NCI-H2081 (cell line): Measurements from ENCODE around the gene OBP2A.
"Not testable (repeated sequence)": the region's sequence is repeated elsewhere in the genome, so short reads cannot be mapped to it uniquely, and the experiment has no call there.

ENCODE experiments used
- DNase-seq, 2 experiments: peaks; one replicate each; lab custom pipeline; 2025; lab: John Stamatoyannopoulos, UW

OBP2A gene

DNA sequence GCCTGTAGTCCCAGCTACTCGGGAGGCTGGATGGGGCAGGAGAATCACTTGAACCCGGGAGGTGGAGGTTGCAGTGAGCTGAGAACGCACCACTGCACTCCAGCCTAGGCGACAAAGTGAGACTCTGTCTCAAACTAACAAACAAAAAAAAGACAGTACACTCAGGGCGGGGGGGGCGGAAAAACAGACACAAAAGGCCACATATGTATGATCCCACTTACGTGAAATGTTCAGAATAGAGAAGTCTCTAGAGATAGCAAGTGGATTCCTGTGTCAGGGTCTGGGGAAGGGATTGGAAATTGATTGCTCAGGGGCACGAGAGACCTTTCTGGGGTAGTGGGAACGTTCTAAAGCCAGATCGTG is 33.7 kb upstream of the OBP2A start:
- DNase-seq = no peak

DNA sequence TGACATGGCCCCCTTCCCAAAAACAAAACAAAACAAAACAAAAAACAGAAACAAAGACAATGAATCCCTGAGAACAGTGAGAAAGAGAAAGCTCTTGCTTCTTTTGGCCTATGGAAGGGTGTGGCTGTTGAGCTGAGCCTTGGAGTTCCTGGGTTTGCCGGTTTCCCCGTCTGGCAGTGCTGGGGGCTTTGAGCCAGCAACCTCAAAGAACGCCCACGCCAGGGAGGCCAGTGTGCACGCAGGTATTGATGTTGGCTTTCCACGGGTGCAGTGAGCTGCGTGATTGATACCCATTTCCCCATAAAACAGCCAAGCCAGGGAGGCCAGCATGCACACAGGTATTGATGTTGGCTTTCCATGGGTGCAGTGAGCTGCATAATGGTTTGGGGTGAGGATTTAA is 33.0 kb upstream of the OBP2A start:
- DNase-seq = no peak

DNA sequence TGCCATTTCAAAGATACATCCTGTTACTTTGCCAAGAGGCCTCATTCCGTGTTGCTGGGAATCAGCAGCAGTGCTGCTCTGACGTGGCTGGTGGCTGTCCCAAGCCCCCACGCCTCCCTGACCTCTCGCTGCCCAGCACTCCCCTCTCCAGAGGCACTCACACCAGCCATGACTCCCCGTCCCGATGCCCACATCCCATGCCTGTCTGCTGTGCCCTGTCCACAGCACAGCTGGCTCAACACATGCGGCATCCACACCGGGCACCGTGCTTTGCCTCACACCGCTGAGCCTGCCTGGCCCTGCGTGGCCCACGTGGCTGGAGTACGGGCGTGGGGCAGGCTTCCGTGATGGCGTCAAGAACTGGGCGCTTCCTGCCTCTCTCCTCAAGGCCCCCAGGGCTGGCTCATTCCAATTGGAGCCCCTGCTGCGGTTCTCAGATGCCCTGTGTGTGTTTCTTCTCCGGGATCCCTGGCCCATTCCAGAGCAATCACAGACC is 32.5 kb upstream of the OBP2A start:
- no peak for DNase-seq

DNA sequence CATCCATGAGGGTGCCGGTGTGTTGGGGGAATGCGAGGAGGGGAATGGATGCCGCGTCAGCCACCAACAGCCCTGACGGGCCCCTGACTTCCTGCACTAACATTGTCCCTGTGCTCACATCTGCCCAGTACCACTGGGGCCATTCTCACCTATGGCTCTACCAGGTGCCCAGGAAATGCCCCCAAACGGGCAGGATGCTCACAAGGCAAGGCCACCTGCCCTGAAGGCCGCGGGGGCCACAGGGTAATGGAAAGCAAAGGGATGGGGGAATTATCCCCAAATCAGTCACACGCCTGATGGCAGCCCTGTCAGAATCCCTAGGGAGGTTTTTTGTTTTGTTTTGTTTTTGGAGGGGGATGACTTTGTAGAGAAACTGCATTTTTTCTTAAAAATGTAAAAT is 32.0 kb upstream of the OBP2A start:
- DNase-seq = not testable (repeated sequence)

DNA sequence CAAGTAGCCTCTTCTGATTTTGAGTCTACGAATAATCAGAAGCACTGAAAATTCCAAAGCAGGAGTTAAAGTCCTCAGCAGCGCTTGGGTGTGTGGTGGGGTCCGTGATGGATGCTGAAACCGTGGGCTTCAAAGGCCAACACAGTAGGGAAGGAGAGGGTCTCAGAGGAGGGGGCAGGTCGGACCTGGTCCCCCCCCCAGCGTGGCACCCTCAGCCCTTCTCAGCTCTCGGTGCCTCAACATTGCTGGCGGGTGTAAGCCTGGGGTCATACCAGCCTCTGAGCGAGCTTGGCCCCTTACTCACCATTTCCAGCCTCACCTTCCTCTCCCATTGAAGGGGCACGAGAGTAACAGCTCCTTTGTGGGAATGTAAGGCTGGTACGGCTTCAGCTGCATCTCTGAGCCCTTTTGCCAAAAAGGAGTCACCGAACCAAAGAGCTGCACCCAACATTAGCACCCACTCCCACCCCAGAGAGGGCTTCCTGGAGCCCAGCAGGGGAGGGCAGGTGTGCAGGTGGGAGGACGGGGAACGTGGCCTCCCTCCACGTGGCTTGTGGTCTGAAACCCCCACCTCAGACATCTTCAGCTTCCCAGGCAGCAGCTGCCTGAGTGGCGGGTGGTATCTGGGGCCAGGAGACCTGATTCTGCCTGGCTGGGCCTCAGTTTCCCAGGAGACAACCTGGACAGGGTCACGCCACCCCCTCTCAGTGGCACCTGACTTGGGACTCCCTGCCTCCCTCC is 31.4 kb upstream of the OBP2A start:
- DNase-seq = no peak

DNA sequence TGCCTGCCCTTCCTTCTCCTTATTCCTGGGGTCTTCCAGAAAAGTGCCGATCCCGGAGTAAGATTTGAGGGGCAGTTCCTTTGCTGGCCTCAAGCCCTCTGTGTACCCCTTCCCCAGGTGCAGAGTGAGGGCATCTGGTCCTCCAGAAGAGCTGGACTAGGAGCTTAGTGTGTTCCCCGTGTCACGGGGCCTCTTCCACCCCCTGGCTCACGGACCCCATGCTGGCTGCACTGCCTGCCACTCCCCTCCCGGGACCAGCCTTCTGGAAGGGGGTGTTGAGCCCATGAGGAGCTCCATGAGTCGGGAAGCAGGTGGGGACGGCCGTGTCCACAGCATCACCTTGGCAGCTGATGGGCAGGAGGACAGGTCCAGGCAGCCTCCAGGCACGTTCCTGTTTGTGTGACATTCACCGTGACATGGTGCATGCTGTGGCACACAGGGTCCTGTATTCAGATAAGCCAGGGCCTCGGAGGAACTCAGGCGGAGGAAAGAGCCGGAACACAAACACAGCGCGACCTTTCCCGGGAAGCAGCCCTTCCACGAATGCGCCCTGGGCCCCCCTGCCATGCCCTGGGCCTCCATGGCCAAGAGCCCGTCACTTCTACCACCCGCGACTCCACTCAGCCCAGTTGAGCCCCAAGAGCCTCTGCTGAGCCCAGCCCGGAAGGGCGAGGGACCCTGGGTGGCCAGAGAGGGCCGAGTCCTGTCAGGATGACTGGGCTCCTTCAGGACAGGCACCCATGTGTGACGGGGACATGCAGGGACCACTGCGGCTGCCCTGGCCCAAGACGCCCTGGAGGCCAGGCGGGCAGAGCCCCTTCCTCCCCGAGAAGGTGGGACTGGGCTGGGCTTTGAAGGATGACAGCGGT is 30.6 kb upstream of the OBP2A start:
- DNase-seq = no peak

DNA sequence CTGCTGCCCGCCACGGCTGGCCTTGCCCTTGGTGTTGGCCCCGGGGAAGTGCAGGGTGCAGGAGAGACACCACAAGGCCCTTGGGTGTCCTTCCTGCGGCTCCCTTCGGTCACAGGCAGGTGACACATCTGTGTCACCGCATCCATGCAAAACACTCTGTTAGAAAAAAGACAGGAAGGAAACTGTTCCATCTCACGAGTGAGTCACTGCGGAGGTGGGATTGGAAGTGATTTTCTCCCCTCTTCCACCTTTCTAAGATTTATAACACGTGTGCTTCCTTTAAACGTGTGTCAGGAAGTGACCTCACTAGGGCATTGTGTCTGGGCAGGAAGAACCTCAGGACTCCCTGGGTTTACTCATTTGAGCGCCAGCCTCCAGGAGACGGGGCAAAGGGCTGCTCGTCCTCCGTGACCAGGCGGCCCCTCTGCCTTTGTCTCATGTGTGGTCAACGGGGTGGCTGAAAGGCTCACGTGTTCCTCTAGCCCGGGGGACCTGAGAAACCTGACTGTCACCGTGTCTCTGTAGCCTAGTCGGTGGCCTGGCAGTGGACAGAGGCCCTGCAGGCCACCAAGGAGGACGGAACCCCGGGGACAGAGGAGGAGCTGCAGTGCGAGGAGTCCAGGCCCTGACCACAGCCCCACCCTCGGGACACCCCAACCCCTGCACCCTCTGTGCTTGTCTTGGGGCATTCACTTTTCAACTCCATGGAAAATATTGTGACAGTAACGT is 29.6 kb upstream of the OBP2A start:
- DNase-seq = no peak

DNA sequence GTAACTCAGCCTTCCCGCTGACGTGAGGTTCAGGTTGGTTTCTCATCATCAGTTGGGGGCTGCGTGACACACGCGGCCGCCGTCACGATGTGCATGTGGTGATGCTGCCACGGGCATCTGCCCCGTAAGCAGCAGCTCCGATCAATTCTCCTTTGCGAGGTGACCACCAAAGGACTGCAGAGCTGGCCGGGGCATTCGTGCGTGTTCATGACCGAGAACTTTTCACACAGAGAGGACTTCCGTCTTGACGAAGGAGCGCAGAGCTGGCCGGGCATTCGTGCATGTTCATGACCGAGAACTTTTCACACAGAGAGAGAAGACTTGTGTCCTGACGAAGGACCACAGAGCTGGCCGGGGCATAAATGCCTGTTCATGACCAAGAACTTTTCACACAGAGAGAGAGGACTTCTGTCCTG is 28.5 kb upstream of the OBP2A start:
- no peak for DNase-seq

DNA sequence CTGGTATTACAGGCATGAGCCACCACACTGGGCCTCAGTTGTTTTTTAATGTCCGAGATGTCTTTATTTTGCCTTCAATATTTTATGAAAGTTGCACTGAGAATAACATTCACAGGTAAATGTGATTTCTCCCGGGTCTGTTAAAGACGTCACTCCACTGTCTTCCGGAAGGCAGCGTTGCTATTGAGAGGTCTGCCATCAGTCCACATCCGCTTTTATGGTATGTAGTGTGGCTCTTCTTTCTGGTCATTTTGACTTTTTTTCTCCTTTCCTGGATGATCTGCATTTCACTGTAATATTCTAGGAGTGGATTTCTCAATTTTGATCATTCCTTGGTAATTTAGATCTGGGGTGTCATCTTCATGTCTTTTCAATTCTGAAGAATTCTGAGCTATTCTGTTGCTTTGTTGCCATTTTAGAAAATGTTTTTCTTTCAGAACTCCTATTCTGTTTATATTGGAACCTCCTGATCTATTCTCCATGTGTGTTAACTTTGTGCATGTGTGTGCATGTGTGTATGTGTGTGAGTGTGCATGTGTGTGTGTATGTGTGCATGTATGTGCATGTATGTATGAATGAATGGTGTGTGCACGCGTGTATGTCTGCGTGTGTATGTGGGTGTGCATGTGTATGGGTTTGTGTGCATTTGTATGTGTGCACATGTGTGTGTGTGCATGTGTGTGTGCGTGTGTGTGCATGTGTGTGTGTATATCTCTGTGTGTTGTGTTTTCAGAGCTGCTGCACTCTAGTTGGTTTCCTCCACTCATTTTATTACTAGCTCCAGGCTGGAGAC is 26.6 kb upstream of the OBP2A start:
- DNase-seq = no peak

DNA sequence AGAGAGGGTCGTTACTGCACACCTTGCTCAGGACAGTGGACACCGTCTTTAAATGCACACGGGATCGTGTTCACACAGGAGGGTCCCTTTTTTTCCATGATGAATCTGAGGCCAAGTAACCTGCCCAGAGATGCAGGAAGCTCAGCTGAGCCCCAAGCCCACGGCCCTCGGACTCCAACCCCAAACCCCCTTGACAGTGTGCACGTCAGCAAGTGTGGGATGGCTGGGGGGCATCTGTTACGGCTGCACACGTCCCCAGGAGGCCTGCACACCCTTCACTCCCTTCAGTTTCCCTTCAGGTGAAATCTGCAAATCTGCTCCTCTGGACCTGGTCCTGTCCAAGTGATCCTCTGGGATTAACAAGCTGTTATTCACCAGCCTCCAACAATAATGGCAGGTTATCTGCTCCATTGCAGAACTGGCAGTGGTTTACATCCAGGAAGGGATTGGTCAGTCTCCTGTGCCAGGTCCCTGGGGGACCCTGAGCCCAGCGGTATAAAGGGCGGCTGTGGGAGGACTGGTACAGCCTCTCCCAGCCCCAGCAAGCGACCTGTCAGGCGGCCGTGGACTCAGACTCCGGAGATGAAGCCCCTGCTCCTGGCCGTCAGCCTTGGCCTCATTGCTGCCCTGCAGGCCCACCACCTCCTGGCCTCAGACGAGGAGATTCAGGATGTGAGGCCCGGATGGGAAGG is 24.9 kb upstream of the OBP2A start, which contains the start of gene LCN1:
LCN1 (plus strand) TSS at position 525 of the 692 bp plus-strand sequence; CDS start at position 583, 58 bp downstream.
- no peak for DNase-seq

DNA sequence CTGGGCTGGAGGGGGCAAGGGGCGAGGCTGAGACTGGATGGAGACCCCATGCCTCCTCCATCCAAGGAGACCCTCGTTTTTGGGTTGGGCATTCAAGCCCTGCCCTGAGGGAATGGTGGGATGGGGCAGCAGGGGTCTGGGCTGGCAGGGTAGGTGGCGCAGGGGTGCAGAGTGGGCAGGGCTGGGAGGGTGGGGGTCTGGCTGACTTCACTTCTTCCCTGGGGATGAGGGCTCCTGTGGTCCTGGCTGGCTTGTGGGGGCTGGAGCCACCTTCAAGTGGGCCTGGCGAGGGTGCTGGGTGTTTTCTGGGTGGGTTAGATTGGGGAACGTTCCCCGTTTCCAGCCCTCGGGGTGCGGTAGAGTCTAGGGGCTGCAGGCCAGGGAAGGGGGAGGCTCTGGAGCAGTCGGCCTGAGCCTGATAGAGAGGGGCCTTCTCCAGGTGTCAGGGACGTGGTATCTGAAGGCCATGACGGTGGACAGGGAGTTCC is 24.3 kb upstream of the OBP2A start:
- DNase-seq = no peak

DNA sequence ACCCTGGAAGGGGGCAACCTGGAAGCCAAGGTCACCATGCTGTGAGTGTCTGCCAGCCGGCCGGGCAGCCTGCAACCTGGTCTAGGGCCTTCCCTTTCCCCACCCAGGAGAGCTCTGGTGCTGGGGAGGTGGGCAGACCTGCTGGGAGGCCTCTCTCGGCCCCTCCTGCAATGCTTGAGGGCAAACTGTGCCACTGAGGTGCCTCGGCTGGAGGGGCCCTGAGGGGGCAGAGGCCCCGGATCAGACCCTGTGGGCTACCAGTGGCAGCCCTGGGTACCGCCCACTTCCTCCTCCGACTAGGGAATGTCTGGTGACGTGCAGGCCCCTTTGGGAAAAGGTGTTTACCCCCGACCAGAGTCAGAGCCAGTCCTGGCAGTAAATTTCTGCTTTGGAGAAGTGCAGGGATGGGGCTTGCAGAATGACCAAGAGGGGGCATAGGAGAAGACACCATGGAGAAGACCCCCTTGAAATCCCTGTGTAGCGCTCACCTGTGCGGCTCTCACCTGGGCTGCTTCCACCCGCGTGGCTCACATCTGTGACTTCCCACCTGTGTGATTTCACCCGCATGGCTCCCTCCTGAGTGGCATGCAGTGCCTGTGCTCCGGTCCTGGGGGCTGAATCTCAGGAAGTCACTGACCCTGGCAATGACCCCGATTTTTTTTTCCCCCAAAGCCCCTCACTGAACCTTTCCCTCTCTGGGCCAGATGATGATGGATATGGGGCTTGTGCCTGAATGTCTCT is 23.6 kb upstream of the OBP2A start:
- no peak for DNase-seq

DNA sequence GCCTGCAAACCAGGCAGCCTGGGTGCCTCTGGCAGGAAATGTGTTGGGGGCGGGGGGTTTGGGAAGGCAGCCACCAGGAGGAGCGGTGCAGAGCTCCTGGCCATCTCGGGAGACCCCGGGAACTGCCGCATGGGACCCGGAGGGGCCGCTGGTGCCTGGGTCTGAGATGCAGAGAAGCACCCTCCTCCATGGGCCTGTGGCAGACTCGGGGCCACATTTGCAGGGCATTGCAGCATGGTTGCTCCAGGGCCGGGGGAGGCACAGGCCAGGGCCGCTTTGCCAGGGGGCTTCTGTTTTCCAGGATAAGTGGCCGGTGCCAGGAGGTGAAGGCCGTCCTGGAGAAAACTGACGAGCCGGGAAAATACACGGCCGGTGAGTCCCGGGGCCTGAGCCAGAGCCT is 23.0 kb upstream of the OBP2A start:
- DNase-seq = no peak

DNA sequence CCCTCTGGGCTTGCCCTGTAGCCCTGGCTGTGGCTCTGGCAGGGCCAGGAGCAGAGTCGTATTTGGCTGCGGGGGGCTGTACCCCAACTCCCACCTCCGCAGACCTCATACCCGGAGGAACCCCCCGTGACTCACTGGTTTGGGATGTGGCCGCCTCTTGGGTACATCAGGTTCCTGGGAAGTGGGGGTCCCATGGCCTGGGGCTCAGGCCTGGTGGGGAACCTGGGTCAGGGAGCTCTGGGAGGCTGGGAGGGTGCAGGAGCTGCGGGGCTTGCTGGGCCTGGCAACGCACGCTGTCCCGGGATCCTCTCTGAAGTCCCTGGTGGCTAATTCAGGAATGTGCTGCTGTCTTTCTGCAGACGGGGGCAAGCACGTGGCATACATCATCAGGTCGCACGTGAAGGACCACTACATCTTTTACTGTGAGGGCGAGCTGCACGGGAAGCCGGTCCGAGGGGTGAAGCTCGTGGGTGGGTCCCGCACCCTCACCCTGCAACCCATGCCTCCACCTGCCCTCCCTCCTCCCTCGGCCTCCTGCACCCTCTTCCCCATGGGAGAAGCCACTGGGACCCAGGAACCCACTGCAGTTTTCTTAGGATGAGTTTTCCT is 22.3 kb upstream of the OBP2A start:
- no peak for DNase-seq

DNA sequence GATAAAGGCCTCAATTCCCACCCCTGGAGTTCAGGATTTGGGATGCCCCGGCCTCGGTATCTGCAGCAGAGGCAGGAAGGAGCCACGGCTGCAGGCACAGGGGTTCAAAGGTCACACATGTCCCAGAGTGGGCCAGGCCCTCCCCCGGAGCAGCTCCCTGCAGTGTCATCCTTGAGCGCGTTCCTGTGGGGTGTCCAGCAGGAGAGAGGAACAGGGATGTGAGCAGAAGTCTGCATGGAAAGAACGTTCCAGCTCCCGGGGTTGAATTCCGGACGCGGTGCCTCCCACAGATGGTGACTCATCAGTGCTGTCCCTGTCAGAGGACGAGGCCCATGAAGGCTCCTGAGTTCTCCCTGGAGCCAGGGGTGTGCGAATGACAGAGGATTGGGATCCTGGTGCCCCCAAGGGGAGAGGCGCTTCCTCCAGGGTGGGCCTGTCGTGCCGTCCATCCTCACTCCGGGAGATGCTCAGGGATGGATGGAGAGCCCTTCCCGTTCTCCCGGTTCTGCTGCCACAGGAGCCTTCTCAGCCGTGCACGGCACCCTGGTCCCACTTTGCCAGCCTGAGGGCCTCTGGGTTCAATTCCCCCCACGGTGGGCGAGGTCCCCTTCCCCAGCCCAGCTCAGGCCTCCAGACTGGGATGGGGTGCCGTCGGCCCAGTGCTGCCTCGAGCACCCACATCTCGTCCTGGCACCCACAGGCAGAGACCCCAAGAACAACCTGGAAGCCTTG is 21.6 kb upstream of the OBP2A start:
- no peak for DNase-seq

DNA sequence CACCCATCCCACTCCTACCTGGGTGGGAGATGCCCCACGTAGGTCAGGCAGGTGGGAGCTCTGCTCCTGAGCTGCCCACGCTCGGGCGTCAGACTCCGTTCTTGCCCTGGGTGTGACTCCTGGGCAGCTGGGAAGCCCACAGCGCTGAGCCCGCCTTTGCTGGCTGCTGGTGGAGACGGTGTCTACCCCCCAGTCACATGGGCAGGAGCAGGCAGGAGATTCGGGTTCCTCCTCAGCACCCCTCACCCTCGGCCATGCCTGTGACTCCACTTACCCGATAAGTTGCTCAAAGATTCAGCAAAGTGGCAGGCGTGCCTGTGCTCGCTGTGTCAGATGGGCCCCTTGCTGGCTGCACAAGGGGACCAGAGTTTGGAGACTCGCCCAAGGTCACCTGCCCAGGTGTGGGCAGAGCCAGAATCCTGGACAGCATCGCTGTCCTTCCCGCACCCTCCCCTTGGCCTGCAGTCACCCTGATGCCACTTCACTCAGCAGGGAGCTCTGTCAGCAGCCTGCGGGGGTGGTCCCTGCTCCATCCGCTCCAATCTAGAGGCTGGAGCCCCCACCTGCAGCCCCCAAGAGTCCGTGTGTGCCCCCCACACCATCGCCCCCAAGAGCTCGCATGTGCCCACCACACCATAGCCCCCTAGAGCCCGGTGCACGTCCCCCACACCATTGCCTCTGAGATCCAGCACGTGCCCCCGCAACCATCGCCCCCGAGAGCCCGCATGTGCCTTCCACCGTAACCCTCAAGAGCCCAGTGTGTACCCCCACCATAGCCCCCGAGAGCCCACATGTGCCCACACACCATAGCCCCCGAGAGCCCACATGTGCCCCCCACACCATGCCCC is 20.5 kb upstream of the OBP2A start:
- DNase-seq = no peak

DNA sequence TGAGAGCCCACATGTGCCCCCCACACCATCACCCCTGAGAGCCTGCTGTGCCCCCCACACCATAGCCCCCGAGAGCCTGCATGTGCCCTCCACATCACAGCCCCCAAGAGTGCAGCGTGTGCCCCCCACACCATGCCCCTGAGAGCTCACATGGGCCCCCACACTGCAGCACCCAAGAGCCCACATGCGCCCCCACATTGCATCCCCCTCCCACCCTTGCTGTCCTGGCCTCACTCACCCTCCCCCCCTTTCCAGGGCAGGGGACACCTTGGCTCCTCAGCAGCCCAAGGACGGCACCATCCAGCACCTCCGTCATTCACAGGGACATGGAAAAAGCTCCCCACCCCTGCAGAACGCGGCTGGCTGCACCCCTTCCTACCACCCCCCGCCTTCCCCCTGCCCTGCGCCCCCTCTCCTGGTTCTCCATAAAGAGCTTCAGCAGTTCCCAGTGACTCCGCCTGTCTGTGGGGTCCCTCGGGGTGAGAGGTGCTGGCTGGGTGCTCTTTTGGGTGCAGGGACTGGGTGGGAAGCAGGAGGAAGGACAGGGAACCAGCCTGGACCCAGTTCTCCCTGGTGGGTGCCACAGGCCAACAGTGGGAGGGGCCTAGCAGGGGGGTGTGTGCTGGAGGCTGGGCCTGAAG is 19.7 kb upstream of the OBP2A start:
- no peak for DNase-seq
